Stimulated activated CD8-positive, alpha-beta memory T cell treated with anti-CD3 and anti-CD28 coated beads, Interleukin-7, amount 100 ng/mL, for 4 hours (primary cell): ENCODE measurements around the gene METTL2B.
A peak's percentile ranks its signal among the peaks of the same experiment; 100 is the strongest.
"Not testable (repeated sequence)": the region's sequence is repeated elsewhere in the genome, so short reads cannot be mapped to it uniquely, and the experiment has no call there.

Source experiments
- DNase-seq, 2 donors: peaks; one replicate each; pipeline ENCODE4 v3.0.0-alpha.2; 2020; ENCODE audit warnings: low read depth in 2 of 2

METTL2B gene

DNA sequence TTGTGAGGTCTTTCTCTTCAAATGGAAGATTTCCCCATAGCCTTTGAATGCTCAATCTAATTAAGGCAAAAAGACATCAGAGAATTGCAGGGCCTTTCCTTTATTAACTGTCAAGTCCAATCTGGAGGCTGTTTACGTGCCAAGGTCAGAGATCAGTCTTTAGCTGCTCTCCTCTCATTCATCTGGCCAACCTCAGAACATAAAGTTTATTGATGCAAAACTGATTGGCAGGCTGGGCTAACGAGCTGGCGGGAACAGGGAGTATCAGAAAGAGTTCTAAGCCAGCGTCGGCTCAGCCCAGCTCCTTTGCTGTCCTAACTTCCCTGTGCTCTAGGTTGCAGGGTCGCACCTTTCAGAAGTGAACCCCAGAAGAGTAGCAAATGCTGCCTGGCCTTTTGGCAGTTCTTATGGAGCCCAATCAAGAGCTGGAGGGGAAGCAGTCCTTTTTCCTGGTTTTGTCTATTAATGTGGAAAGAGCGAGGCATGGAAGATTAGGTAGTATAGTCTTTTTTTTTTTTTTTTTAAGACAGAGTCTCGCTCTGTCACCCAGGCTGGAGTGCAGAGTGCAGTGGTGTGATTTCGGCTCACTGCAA is 47.5 kb downstream of the METTL2B start:
- not testable (repeated sequence) for DNase-seq

- not testable (repeated sequence) for DNase-seq
Observed at GRCh38 chr7:128525584-128525983, 49.0 kb downstream of the METTL2B start.

- DNase-seq = not testable (repeated sequence)
Observed at GRCh38 chr7:128526062-128526466, 49.5 kb downstream of the METTL2B start.

DNA sequence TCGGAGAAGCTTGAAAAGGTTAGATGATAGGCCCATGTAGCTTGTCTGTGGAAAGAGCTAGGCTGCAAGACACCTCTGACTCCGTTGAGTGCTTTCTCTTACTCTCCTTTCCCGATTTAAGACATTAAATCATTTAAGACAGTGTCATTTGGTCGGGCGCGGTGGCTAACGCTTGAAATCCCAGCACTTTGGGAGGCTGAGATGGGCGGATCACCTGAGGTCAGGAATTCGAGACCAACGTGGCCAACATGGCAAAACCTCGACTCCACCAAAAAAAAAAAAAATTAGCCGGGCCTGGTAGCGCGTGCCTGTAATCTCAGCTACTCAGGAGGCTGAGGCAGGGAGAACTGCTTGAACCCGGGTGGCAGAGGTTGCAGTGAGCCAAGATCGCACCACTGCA is 52.6 kb downstream of the METTL2B start:
- DNase-seq = not testable (repeated sequence)

- peak; percentile 5 to 38 for DNase-seq
Observed at GRCh38 chr7:128530121-128530854, 53.7 kb downstream of the METTL2B start.

DNA sequence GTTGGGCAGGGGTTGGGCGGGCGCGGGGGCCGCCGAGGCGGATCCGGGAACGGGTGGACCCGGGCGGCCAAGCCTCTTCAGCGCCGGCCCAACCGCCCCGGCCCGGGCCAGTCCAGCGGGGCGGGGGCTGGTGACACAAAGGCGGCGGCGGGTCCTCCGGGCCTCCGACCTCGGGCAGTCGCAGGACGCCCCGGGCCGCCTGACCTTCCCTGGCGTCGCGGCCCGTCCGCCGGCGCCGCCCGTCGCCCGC is 54.2 kb downstream of the METTL2B start:
- no peak for DNase-seq

GRCh38 chr7:128531105-128531954 is 54.8 kb downstream of the METTL2B start:
- peak; percentile 70 to 72 for DNase-seq

DNA sequence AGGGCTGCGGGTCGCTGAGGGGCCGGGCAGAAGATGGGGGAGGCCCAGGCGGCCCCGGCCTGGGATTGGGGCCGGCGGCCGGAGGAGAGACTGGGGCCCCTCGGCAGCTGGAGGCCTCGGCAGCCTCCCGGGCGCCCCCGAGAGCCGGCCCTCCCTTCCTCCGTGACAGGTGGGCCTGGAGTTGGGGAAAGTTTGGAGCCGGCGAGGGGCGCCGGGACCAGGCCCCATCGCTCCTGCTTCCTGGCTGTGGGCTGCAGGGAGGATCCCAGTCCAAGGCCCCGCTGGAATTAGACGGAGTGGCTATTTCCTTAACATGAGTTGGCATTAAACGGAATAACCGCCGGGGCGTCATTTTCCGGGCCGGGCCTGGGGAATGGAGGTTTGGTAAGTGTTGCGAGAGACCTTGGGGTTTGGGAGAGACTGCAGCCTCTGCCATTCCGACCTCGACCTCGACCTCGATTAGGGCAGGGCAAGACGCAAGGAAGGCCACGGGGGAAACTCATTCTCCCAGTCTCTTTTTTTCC is 55.5 kb downstream of the METTL2B start:
- peak; percentile 2 to 5 for DNase-seq

- not testable (repeated sequence) for DNase-seq
Observed at GRCh38 chr7:128532956-128533355, 56.4 kb downstream of the METTL2B start.

DNA sequence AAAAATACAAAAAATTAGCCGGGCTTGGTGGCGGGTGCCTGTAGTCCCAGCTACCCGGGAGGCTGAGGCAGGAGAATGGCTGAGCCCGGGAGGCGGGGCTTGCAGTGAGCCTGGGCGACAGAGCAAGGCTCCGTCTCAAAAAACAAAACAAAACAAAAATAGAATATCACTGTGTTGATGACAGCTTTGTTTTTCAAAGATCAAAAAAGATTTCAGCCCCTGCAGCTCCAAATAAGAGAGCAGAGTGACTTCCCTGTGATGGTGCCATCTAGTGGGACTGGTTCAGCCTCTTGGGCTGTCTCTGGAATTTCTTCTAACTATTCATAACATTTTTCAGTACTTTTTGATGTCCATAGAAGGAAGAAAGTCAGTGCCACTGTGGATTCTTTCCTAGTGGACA is 60.9 kb downstream of the METTL2B start:
- not testable (repeated sequence) for DNase-seq

DNA sequence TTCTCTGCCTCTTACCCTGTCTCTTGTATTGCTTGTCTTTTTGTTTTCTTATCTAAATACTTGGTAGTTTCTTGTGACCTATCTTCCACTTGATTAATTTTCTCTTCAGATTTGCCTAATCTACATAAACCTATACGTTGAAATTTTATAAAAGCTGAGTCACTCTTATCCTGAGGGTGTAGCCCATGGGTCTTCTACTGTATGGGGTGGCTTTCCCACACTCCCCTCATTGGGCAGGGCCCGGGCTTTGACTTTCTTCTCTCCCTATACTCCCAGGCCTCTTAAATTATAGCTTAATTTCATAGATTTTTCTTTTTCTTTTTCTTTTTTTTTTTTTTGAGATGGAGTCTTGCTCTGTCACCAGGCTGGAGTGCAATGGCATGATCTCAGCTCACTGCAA is 66.0 kb downstream of the METTL2B start:
- DNase-seq = not testable (repeated sequence)

DNA sequence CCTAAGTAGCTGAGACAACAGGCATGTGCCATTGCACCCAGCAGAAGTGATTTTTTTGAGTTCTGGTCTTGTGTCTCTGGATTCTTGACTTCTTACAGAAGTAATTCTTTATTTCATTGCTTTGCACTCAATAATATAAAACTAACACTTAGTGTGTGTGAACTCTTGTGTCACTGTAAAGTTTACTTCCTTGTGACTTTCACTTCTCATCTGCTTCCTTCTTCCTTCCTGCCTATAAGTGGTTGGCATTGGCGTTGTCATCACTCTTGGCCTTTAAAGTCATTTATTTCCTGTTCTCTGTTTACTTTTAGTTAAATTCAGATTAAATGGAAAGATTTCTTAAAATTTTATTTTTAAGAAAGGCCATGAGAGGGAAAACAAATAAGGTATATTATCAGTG is 66.8 kb downstream of the METTL2B start:
- not testable (repeated sequence) for DNase-seq

GRCh38 chr7:128546319-128546851 is 69.8 kb downstream of the METTL2B start:
- DNase-seq = not testable (repeated sequence)

- DNase-seq = no peak
Observed at GRCh38 chr7:128550920-128551319, 74.4 kb downstream of the METTL2B start.

GRCh38 chr7:128554394-128554793 is 77.8 kb downstream of the METTL2B start:
- not testable (repeated sequence) for DNase-seq
